Chondrocyte (in vitro differentiated cells): ENCODE results near the gene RUNX1. TPM values are rescaled to one million over a fixed set of nuclear protein-coding genes. Genes with fewer than 3 reads are reported as not detected.
"Not testable (repeated sequence)": the region's sequence is repeated elsewhere in the genome, so short reads cannot be mapped to it uniquely, and the experiment has no call there.

Source experiments
- DNase-seq: peaks from one replicate; pipeline ENCODE4 v3.0.0; 2021; ENCODE audit warnings: mixed read lengths, low spot score
- H3K27ac Mint-ChIP-seq: one replicate; pipeline ENCODE4 v1.8.0; 2021; ENCODE audit warnings: mild to moderate bottlenecking, moderate library complexity, mixed read lengths; ENCODE audit not compliant: unreplicated experiment
- H3K27me3 Mint-ChIP-seq: 2 replicates; pipeline ENCODE4 v1.8.0; 2021; ENCODE audit warnings: low read depth, mixed read lengths
- H3K36me3 Mint-ChIP-seq: 2 replicates; pipeline ENCODE4 v1.8.0; 2021; ENCODE audit warnings: low read depth, mixed read lengths
- H3K4me1 Mint-ChIP-seq: 2 replicates; pipeline ENCODE4 v1.8.0; 2021; ENCODE audit warnings: low read depth, mild to moderate bottlenecking, mixed read lengths
- H3K4me3 Mint-ChIP-seq: one replicate; pipeline ENCODE4 v1.8.0; 2021; ENCODE audit warnings: mild to moderate bottlenecking, moderate library complexity, mixed read lengths; ENCODE audit not compliant: unreplicated experiment
- H3K9me3 Mint-ChIP-seq: 2 replicates; pipeline ENCODE4 v1.8.0; 2021; ENCODE audit warnings: low read depth, mixed read lengths
- total RNA-seq: library from RNA; stranded (reverse); gene quantifications from 3 replicates; pipeline ENCODE4 v1.2.1, GENCODE V29; 2021
- TF ChIP-seq, protein P1 (sequence below): fragments of 200-600 bp; sonication (generic); IDR thresholded peaks from 2 replicates; pipeline ENCODE4 v1.5.0; 2021; ENCODE audit warnings: antibody characterized with exemption, mild to moderate bottlenecking, moderate library complexity

Gene RUNX1
- total RNA-seq, 1 donor from 2014 or later = 37.9 TPM

DNA sequence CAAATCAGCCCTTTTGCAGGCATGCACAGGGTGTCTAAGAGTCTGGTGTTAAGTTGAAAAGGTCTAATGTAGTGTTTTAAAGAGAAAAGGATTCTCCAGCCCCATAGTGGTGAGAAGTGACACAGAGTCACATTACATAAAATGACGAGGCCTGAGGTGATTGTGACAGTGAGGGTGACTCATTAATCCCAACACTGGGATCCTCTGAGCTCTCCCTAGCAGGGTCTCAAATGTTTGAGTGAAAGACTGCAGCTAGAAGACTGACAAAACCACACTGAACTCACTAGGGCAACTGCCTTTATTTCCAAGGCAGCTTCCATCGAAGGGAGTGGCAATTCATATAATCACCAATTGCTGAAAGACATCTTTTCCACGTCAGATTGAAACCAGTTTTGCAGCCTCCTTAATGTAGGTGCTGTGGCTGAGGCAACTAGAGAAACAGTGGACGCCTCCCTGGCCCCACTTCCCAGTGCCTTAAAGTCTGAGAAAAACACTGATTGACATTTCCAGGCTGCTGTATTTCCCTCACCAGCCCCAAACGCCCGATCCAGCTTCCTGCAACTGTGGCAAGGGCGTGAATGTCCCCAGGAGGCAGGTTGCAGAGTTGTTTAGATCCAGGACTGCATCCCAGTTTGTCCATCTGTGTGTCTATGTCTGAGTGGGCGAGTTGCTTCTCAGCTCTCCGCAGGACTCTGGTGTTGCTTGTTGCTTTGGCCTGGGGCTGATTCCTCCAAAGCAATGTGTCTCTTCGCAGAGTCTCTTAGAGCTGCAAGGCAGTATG lies 81.4 kb downstream of the RUNX1 start:
- no peak for DNase-seq
- Mint-ChIP-seq H3K4me3 (no peak overlapping the region), H3K27ac (peak overlapping the region; percentile 45), H3K27me3 (no peaks in the 10 kb centered on the region), H3K36me3 (peaks cover 1% of the 10 kb centered on the region), H3K9me3 (peaks cover 2% of the 10 kb centered on the region), H3K4me1 (peaks cover 26% of the 10 kb centered on the region)
- TF ChIP-seq, protein P1, sequence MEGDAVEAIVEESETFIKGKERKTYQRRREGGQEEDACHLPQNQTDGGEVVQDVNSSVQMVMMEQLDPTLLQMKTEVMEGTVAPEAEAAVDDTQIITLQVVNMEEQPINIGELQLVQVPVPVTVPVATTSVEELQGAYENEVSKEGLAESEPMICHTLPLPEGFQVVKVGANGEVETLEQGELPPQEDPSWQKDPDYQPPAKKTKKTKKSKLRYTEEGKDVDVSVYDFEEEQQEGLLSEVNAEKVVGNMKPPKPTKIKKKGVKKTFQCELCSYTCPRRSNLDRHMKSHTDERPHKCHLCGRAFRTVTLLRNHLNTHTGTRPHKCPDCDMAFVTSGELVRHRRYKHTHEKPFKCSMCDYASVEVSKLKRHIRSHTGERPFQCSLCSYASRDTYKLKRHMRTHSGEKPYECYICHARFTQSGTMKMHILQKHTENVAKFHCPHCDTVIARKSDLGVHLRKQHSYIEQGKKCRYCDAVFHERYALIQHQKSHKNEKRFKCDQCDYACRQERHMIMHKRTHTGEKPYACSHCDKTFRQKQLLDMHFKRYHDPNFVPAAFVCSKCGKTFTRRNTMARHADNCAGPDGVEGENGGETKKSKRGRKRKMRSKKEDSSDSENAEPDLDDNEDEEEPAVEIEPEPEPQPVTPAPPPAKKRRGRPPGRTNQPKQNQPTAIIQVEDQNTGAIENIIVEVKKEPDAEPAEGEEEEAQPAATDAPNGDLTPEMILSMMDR = no peak

- not testable (repeated sequence) for H3K36me3 Mint-ChIP-seq, H3K4me3 Mint-ChIP-seq, H3K27ac Mint-ChIP-seq, DNase-seq, H3K9me3 Mint-ChIP-seq, H3K27me3 Mint-ChIP-seq
- peaks cover 26% of the 10 kb centered on the region for H3K4me1 Mint-ChIP-seq
Measured at GRCh38 chr21:34966881-34967280, 82.2 kb downstream of the RUNX1 start.

GRCh38 chr21:34965200-34966174 lies 83.6 kb downstream of the RUNX1 start:
- Mint-ChIP-seq H3K9me3 (peaks cover 2% of the 10 kb centered on the region), H3K36me3 (peaks cover 1% of the 10 kb centered on the region), H3K27me3 (no peaks in the 10 kb centered on the region), H3K27ac (peak overlapping the region; percentile 13), H3K4me3 (no peak overlapping the region), H3K4me1 (peaks cover 26% of the 10 kb centered on the region)
- TF ChIP-seq, protein P1 = no peak
- no peak for DNase-seq

GRCh38 chr21:34962586-34963222 lies 86.4 kb downstream of the RUNX1 start:
- H3K9me3 Mint-ChIP-seq = peaks cover 2% of the 10 kb centered on the region
- H3K27ac Mint-ChIP-seq = no peak overlapping the region
- TF ChIP-seq, protein P1 = no peak
- peaks cover 26% of the 10 kb centered on the region for H3K4me1 Mint-ChIP-seq
- no peak for DNase-seq
- H3K4me3 Mint-ChIP-seq = no peak overlapping the region
- peaks cover 1% of the 10 kb centered on the region for H3K36me3 Mint-ChIP-seq
- H3K27me3 Mint-ChIP-seq = no peaks in the 10 kb centered on the region

DNA sequence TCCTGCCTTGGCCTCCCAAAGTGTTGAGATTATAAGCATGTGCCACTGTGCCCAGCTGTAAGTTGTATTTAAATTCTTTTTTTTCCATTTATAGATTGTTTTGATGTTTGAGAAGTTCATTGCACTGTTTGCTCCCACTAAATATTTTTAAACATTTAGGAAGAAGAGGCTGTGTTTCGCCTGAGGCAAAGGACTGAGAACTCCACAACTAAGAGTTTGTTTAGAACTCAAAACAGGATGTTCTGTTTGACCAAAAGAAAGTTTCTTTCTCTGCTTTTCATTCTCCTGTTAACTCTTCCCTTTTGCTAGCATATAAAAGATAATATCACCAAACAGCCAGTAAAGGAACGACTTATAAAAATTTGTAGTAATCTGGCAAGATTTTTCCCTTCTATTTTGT lies 87.0 kb downstream of the RUNX1 start:
- Mint-ChIP-seq H3K36me3 (no peaks in the 10 kb centered on the region), H3K9me3 (no peaks in the 10 kb centered on the region), H3K27ac (no peak overlapping the region), H3K27me3 (no peaks in the 10 kb centered on the region), H3K4me3 (no peak overlapping the region), H3K4me1 (peaks cover 21% of the 10 kb centered on the region)
- DNase-seq = no peak
- TF ChIP-seq, protein P1 = no peak
